Thymus (tissue), 11 donors: ENCODE measurements around the gene BDH1. TPM values are rescaled to one million over a fixed set of nuclear protein-coding genes. Genes with fewer than 3 reads are reported as not detected.
"Not testable (repeated sequence)": the region's sequence is repeated elsewhere in the genome, so short reads cannot be mapped to it uniquely, and the experiment has no call there.

ENCODE experiments used
- DNase-seq, 9 donors: peaks; one replicate each; pipeline ENCODE4 v3.0.0-alpha.2; 2013; ENCODE audit warnings: low spot score in 9 of 9, low read depth in 6 of 9, missing footprints in 1 of 9
- H3K27ac ChIP-seq, 2 donors: one replicate each; pipeline ENCODE4 v1.5.1; 2013; ENCODE audit warnings: control low read depth in 1 of 2, low read depth in 1 of 2, low read length in 1 of 2, mild to moderate bottlenecking in 1 of 2, moderate library complexity in 1 of 2
- H3K27me3 ChIP-seq, 2 donors: one replicate each; pipeline ENCODE4 v1.5.1; 2013; ENCODE audit warnings: low read length in 1 of 2; ENCODE audit not compliant: control insufficient read depth in 2 of 2, insufficient read depth in 1 of 2
- H3K36me3 ChIP-seq, 2 donors: one replicate each; pipeline ENCODE4 v1.5.1; 2013; ENCODE audit warnings: low read length in 1 of 2, mild to moderate bottlenecking in 1 of 2, moderate library complexity in 1 of 2; ENCODE audit not compliant: control insufficient read depth in 2 of 2, insufficient read depth in 2 of 2
- H3K4me1 ChIP-seq, 2 donors: one replicate each; pipeline ENCODE4 v1.5.1; 2013; ENCODE audit warnings: low read length in 2 of 2; ENCODE audit not compliant: control insufficient read depth in 2 of 2, insufficient read depth in 2 of 2
- H3K4me3 ChIP-seq, 2 donors: one replicate each; pipeline ENCODE4 v1.5.1; 2013; ENCODE audit warnings: low read length in 2 of 2, control low read depth in 1 of 2, mild to moderate bottlenecking in 1 of 2
- H3K9me3 ChIP-seq, 2 donors: one replicate each; pipeline ENCODE4 v1.5.1; 2013; ENCODE audit warnings: low read length in 1 of 2, mild to moderate bottlenecking in 1 of 2; ENCODE audit not compliant: control insufficient read depth in 2 of 2, insufficient read depth in 1 of 2
- WGBS: extraction: QIAGEN DNeasy Blood & Tissue Kit; methylation state at CpG from one replicate; pipeline ENCODE4 v1.1.7; 2013; 5-methylcytosine and 5-hydroxymethylcytosine counted together
- polyA plus RNA-seq: library from polyadenylated mRNA; stranded (reverse); fragments of 200-250 nt; gene quantifications from one replicate; pipeline ENCODE4 v1.2.3, GENCODE V29; 2013
- total RNA-seq: library from RNA; stranded (reverse); fragments of 120-200 nt; gene quantifications from one replicate; pipeline ENCODE4 v1.2.4, GENCODE V29; 2013
- donor health status: healthy.

Gene BDH1
- total and polyA plus RNA-seq, 2 donors, result 13.2 to 25.1 TPM

DNA sequence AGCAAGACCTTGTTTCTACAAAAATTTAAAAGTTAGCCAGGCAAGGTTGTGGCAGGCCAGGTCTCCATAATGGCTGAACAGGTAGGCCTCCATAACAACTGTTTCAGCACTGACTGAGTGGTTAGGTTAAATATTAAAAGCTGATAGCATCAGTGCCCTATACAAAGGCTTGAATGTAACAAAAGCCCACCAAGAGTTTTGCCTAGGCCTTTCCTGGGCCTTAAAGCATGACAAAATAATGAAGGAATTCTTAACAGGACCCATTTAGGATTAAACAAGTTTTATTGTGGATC is 16.1 kb upstream of the BDH1 start:
- H3K27me3 ChIP-seq, H3K36me3 ChIP-seq, H3K4me3 ChIP-seq, H3K4me1 ChIP-seq, H3K9me3 ChIP-seq, H3K27ac ChIP-seq, DNase-seq: not testable (repeated sequence)

DNA sequence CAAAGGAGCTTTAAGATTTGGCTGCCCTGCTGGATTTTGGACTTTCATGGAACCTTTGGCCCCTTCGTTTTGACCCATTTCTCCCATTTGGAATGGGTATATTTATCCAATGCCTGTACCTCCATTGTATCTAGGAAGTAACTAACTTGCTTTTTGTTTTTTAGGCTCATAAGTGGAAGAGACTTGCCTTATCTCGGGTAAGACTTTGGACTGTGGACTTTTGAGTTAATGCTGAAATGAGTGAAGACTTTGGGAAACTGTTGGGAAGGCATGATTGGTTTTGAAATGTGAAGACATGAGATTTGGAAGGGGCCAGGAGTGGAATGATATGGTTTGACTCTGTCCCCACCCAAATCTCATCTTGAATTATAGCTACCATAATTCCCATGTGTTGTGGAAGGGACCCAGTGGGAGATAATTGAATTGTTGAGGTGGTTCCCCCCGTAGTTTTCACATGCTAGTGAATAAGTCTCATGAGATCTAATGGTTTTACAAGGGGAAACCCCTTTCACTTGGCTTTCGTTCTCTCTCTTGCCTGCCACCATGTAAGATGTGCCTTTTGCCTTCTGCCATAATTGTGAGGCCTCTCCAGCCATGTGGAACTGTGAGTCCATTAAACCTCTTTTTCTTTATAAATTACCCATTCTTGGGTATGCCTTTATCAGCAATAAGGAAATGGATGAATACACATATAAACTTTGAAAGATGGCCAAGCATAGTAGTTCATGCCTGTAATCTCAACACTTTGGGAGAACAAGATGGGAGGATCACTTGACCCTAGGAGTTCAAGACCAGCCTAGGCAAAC is 15.5 kb upstream of the BDH1 start:
- not testable (repeated sequence) for H3K27me3 ChIP-seq, H3K36me3 ChIP-seq, H3K4me1 ChIP-seq, H3K9me3 ChIP-seq, H3K27ac ChIP-seq, DNase-seq, H3K4me3 ChIP-seq
- 97% methylated on average over 4 of the region's 4 CpGs for WGBS

DNA sequence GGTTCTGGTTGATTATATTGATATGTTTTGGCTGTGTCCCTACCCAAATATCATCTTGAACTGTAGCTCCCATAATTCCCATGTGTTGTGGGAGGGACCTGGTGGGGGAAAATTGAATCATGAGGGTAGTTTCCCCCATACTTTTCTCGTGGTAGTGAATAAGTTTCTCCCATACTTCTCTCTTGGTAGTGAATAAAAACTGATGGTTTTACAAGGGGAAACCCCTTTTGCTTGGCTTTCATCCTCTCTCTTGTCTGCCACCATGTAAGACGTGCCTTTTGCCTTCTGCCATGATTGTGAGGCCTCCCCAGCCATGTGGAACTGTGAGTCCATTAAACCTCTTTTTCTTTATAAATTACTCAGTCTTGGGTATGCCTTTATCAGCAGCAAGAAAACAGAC is 13.7 kb upstream of the BDH1 start:
- not testable (repeated sequence) for H3K27ac ChIP-seq, H3K4me1 ChIP-seq, H3K27me3 ChIP-seq, H3K36me3 ChIP-seq, DNase-seq, H3K4me3 ChIP-seq
- 92% methylated on average over 2 of the region's 2 CpGs for WGBS
- peaks cover 1 to 11% of the 10 kb centered on the region in 2 donors for H3K9me3 ChIP-seq

DNA sequence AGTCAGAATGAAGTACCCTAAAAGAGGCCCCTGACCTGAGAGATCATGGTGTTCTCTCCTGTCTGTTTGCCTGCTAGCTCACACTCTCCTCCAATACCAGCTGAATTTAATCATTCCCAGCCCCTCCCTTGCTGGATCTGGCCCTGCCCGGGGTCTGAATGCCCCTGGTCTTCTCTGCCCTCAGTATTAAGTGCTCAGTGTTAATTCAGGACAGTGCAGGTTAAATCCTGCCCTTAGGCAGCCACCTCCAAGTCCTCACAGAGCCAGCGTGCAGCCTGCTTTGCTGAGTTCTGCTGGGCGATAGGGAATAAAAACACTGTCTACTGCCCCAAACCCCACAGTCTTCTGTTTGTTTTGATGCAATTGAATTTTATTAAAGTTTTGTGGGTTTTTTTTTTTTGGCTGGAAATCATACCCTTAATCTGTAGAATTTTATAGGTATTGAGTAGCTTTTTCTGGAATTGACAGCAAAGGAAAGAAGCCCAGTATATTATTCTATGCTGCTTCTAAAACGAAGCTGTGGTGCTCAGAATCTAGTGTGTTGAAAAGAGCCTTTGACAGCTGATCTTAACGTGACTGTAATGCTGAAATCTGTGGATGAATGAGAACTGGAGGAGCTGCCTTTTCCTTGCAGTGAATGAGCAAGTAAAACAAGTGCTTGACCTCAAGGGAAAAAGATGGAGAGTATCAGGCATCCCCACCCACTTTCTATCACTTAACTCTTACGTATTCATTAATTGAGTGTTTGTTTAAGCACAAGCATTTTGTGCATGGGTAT is 12.3 kb upstream of the BDH1 start:
- 71% methylated on average over 6 of the region's 6 CpGs for WGBS
- H3K36me3 ChIP-seq, result no peaks in the 10 kb centered on the region
- peaks cover 1 to 15% of the 10 kb centered on the region in 2 donors for H3K9me3 ChIP-seq

DNA sequence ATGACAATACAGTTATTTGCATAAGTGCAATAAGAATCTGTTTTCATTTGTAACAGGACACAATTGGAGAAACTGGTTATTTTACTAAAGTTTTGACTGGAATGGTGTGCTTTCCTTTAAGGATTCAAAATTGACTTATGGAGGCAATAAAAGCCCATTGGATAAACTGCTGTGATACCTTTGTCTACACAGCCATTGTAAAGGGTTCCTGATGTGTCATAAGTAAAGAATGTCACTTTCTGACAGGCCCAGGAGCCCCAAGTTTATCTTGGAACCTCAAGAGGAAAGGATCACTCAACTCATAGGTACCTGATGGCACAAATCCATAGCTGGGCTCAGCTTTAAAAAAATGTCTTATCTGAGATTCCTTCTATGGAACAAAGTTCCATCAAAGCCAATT is 10.4 kb upstream of the BDH1 start:
- H3K27ac ChIP-seq, H3K4me3 ChIP-seq, H3K36me3 ChIP-seq, H3K27me3 ChIP-seq, DNase-seq, H3K4me1 ChIP-seq: not testable (repeated sequence)
- peaks cover 1 to 15% of the 10 kb centered on the region in 2 donors for H3K9me3 ChIP-seq

More for the DNA sequence above, 12.3 kb upstream of the BDH1 start:
- DNase-seq, result no peak
- no peaks in the 10 kb centered on the region for H3K27me3 ChIP-seq
- no peak overlapping the region for H3K27ac ChIP-seq
- H3K4me1 ChIP-seq, result no peaks in the 10 kb centered on the region
- no peak overlapping the region for H3K4me3 ChIP-seq

DNA sequence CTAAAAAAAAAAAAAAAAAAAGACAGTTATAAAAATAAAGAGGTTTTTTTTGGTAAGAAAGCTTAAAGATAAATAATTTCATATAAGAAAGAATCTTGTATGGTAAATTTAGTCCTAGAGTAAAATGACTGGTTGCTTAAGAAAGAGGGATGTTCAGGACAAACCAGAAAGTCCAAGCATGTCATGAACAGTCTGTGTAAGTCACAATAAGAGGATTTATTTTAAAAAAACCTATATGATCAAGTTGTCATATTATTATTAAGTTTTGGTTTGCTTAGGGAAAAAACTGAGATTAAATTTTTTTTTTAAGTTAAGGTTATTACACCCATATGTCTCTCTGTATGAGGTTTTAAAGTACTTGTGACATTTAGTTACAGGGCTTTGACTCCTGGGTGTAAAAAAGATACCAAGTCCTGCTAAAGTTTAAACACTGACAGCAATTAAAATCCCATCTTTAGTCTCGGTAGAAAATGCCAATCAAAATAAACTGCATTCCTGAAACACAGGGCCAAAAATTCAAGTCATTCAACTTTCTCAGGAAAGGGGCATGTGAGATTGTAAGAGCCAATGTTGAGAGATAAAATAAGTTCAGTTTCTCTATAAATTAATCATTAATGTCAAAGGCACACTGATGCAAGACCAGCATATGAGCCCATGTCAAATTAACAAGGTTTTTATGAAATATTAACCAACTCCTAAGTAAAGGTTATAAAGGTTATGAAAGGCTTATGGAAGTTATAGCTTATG is 8.5 kb upstream of the BDH1 start:
- 94% methylated on average over 1 of the region's 1 CpG for WGBS
- H3K36me3 ChIP-seq, result no peaks in the 10 kb centered on the region
- H3K4me3 ChIP-seq, result no peak overlapping the region
- peaks cover 0 to 8% of the 10 kb centered on the region in 2 donors for H3K9me3 ChIP-seq
- no peaks in the 10 kb centered on the region for H3K4me1 ChIP-seq
- DNase-seq, result no peak
- no peak overlapping the region for H3K27ac ChIP-seq
- no peaks in the 10 kb centered on the region for H3K27me3 ChIP-seq

DNA sequence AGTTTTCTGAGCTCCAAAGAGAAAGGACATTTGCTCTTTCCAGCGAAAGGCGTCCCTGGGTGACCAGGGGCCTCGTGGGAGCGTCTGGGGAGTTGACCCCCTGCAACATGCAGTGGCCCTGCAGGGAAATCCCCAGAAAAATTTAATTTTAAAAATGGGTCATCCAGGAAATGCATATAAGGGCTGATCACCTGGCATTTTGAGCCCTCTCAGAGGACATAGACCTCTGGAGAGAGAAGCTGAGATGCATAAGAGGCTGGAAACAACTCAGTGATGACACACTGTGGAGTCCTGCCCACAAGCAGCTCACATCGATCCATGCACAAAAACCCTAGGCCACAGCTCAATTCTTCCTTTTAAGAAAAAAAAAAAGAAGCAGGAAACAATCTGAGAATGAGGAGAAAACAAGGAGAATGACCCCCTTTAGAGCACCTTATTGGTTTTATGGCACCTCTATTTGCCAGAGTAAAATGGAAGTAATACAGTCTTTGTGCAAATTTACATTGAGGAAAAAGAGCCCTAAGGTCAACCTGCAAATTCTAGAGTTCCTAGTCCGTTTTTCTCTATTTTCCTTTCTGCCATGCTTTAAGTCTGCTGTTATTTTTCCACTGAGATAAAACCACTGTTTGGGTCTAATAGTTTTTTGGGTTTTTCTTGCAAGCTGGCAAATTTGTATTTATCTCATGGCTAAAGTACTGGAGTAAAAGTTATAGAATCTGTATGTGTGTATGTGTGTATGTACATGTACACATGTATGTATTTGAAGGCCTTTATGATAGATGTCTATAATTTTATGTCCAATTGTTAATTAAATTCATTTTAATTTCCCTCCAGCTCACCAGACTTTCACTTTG is 6.9 kb upstream of the BDH1 start:
- H3K27ac ChIP-seq, result no peak overlapping the region
- H3K27me3 ChIP-seq, result peaks cover 0 to 4% of the 10 kb centered on the region in 2 donors
- no peaks in the 10 kb centered on the region for H3K4me1 ChIP-seq
- no peak overlapping the region for H3K4me3 ChIP-seq
- no peaks in the 10 kb centered on the region for H3K36me3 ChIP-seq
- 93% methylated on average over 6 of the region's 6 CpGs for WGBS
- no peak for DNase-seq
- peaks cover 0 to 8% of the 10 kb centered on the region in 2 donors for H3K9me3 ChIP-seq

DNA sequence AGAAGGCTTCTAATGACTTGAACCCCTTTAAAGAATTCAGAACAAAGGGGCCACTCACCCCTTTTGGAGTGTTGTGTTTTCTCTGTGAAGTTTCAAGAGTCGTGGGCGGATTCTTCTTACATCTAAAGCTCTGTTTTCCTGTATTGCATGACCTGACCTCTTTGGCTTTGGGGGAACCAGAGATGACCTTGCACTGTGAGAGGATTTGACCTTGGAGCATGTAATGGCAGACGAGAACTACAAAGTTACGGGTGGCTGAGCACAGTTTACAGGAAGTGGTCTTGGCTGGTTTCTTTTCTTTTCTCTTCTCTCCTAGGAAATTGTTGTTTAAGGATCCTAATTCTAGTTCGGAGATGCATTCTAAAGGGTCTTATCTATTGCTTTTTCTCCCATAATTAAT is 6.2 kb upstream of the BDH1 start:
- no peaks in the 10 kb centered on the region for H3K36me3 ChIP-seq
- no peak for DNase-seq
- WGBS, result 82% methylated on average over 5 of the region's 5 CpGs
- no peak overlapping the region for H3K27ac ChIP-seq
- H3K4me1 ChIP-seq, result no peaks in the 10 kb centered on the region
- peaks cover 0 to 8% of the 10 kb centered on the region in 2 donors for H3K9me3 ChIP-seq
- peaks cover 0 to 9% of the 10 kb centered on the region in 2 donors for H3K27me3 ChIP-seq
- H3K4me3 ChIP-seq, result no peak overlapping the region
